Measurements from ENCODE around the gene TESMIN. TPM values are rescaled to one million over a fixed set of nuclear protein-coding genes. Genes with fewer than 3 reads are reported as not detected.

Gene TESMIN
- polyA plus RNA-seq, 1 experiment, result 0.79 TPM

GRCh38 chr11:68704887-68705286 is 46.4 kb downstream of the TESMIN start:
- POLR2A ChIA-PET, result no interaction called here
- peak overlapping the region; percentile 0 for H3K4me3 ChIP-seq (ENCODE audit: low read depth, low read length)
- TF ChIP-seq CTCF (IDR thresholded peaks at IDR 0.05; ENCODE audit: low read depth, low read length), result no peak; the same call in 1 of the 2 replicates
- DNase-seq (ENCODE audit: low read depth, low spot score), result no peak
- H3K27me3 ChIP-seq (ENCODE audit: control insufficient read depth, insufficient read depth, low read length), result peaks cover 24% of the 10 kb centered on the region
- H3K27ac ChIP-seq (ENCODE audit: low read depth, low read length), result no peak overlapping the region
- no peaks in the 10 kb centered on the region; the same call in 1 of the 2 replicates for H3K9me3 ChIP-seq (ENCODE audit: control insufficient read depth, insufficient read depth, low read length)
- CTCF ChIA-PET, result no interaction called here

- Histone ChIP-seq H3K4me3 (ENCODE audit: low read depth, low read length) (no peak overlapping the region), H3K9me3 (ENCODE audit: control insufficient read depth, insufficient read depth, low read length) (peaks cover 4% of the 10 kb centered on the region), H3K27ac (ENCODE audit: low read depth, low read length) (no peak overlapping the region), H3K27me3 (ENCODE audit: control insufficient read depth, insufficient read depth, low read length) (peaks cover 30% of the 10 kb centered on the region)
- CTCF ChIA-PET, result no interaction called here
- POLR2A ChIA-PET, result no interaction called here
- DNase-seq (ENCODE audit: low read depth, low spot score), result no peak
- no peak for TF ChIP-seq CTCF (IDR thresholded peaks at IDR 0.05; ENCODE audit: low read depth, low read length)
Observed at GRCh38 chr11:68698993-68699392, 52.3 kb downstream of the TESMIN start.

- POLR2A ChIA-PET, result no interaction called here
- Histone ChIP-seq H3K27me3 (ENCODE audit: control insufficient read depth, insufficient read depth, low read length) (peaks cover 28% of the 10 kb centered on the region), H3K27ac (ENCODE audit: low read depth, low read length) (no peak overlapping the region), H3K9me3 (ENCODE audit: control insufficient read depth, insufficient read depth, low read length) (peaks cover 4% of the 10 kb centered on the region), H3K4me3 (ENCODE audit: low read depth, low read length) (no peak overlapping the region)
- CTCF ChIA-PET, result no interaction called here
- no peak for TF ChIP-seq CTCF (IDR thresholded peaks at IDR 0.05; ENCODE audit: low read depth, low read length)
- DNase-seq (ENCODE audit: low read depth, low spot score), result no peak
Observed at GRCh38 chr11:68695531-68695930, 55.8 kb downstream of the TESMIN start.

GRCh38 chr11:68694431-68695297 is 56.7 kb downstream of the TESMIN start:
- POLR2A ChIA-PET, result no interaction called here
- Histone ChIP-seq H3K27ac (ENCODE audit: low read depth, low read length) (no peak overlapping the region), H3K9me3 (ENCODE audit: control insufficient read depth, insufficient read depth, low read length) (peaks cover 4% of the 10 kb centered on the region), H3K27me3 (ENCODE audit: control insufficient read depth, insufficient read depth, low read length) (peaks cover 31% of the 10 kb centered on the region), H3K4me3 (ENCODE audit: low read depth, low read length) (no peak overlapping the region)
- CTCF ChIA-PET, result no interaction called here
- DNase-seq (ENCODE audit: low read depth, low spot score), result no peak
- no peak for TF ChIP-seq CTCF (IDR thresholded peaks at IDR 0.05; ENCODE audit: low read depth, low read length)

GRCh38 chr11:68693484-68693882 is 57.8 kb downstream of the TESMIN start:
- no peak overlapping the region for H3K27ac ChIP-seq (ENCODE audit: low read depth, low read length)
- CTCF ChIA-PET, result no interaction called here
- POLR2A ChIA-PET, result no interaction called here
- DNase-seq (ENCODE audit: low read depth, low spot score), result no peak
- TF ChIP-seq CTCF (IDR thresholded peaks at IDR 0.05; ENCODE audit: low read depth, low read length), result no peak
- no peak overlapping the region for H3K4me3 ChIP-seq (ENCODE audit: low read depth, low read length)
- H3K9me3 ChIP-seq (ENCODE audit: control insufficient read depth, insufficient read depth, low read length), result no peaks in the 10 kb centered on the region; the same call in 1 of the 2 replicates
- H3K27me3 ChIP-seq (ENCODE audit: control insufficient read depth, insufficient read depth, low read length), result peaks cover 28% of the 10 kb centered on the region
